Spleen (tissue), 7 donors: ENCODE measurements around the gene NAALADL2.

Source experiments
- CTCF ChIP-seq, 11 experiments: fragments of 200-600 bp in 7 of 11; fragments of 450-650 bp in 4 of 11; sonication (generic) in 4 of 11; IDR thresholded peaks in 8 of 11; conservative IDR thresholded peaks in 3 of 11; 1 replicate in 7 of 11; 2 replicates in 4 of 11; pipeline versions ENCODE4 v1.4.0 to v1.8.0; 2016 to 2021; ENCODE audit warnings: antibody characterized with exemption in 11 of 11, inconsistent platforms in 4 of 11, mild to moderate bottlenecking in 1 of 11
- POLR2AphosphoS5 ChIP-seq, 3 donors: sonication (generic); formaldehyde crosslinking; IDR thresholded peaks; one replicate each; pipeline ENCODE4 v1.5.1; 2017; ENCODE audit warnings: antibody characterized with exemption in 3 of 3
- donor health status: DM: no; HTN: no; CAD: no; lungs with moderate emphysema.
- donor health status: DM: no; HTN: no; CAD: no.
- donor health status: DM: no; HTN: no; CAD: no.

- no peak for TF ChIP-seq CTCF (IDR thresholded peaks at IDR 0.05 in 8 of 11, conservative IDR thresholded peaks at IDR 0.05 in 3 of 11)
- TF ChIP-seq POLR2AphosphoS5 (IDR thresholded peaks at IDR 0.05) = no peak
These were observed 872.4 kb downstream of the NAALADL2 start for GRCh38 chr3:175731543-175731942.
